Endothelial cell of umbilical vein (primary cell): Measurements from ENCODE around the gene CXCL3.

Experiments used
- CTCF ChIP-seq, 2 donors: IDR thresholded peaks; 1 replicate in 1 of 2; 2 replicates in 1 of 2; pipeline ENCODE4 v1.5.1; 2011; ENCODE audit warnings: low read length in 2 of 2, mild to moderate bottlenecking in 2 of 2, moderate library complexity in 2 of 2, control low read depth in 1 of 2, inconsistent platforms in 1 of 2, low read depth in 1 of 2; ENCODE audit not compliant: insufficient read depth in 1 of 2; ENCODE audit errors: extremely low read depth in 1 of 2
- EZH2 ChIP-seq: IDR thresholded peaks from 2 replicates; pipeline ENCODE4 v1.6.1; 2012; ENCODE audit warnings: borderline replicate concordance, low read depth, mild to moderate bottlenecking, moderate library complexity, low read length, inconsistent platforms; ENCODE audit not compliant: severe bottlenecking
- JUN ChIP-seq: IDR thresholded peaks from 2 replicates; pipeline ENCODE4 v1.6.1; 2011; ENCODE audit warnings: borderline replicate concordance, low read depth; ENCODE audit not compliant: insufficient read length, insufficient read depth
- POLR2AphosphoS5 ChIP-seq: IDR thresholded peaks from 2 replicates; pipeline ENCODE4 v1.6.1; 2012; ENCODE audit warnings: low read depth, mild to moderate bottlenecking, control low read depth, low read length, moderate library complexity; ENCODE audit not compliant: insufficient read depth

- TF ChIP-seq CTCF (IDR thresholded peaks at IDR 0.05; ENCODE audit: extremely low read depth in 1 of 2, insufficient read depth in 1 of 2, low read depth in 1 of 2, low read length in 2 of 2) (no peak), EZH2 (no peak), POLR2AphosphoS5 (no peak), JUN (no peak)
Measured at GRCh38 chr4:74021601-74022000, 16.9 kb downstream of the CXCL3 start.
